GM23248 (cell line): Measurements from ENCODE around the gene BAHD1. TPM values are rescaled to one million over a fixed set of nuclear protein-coding genes. Genes with fewer than 3 reads are reported as not detected.

Experiments
- DNase-seq: peaks from one replicate; pipeline ENCODE4 v3.0.0-alpha.2; 2015
- H2AFZ ChIP-seq: fragments of 200-600 bp; sonication (generic); 2 replicates; pipeline ENCODE4 v1.6.1; 2016; ENCODE audit warnings: antibody characterized with exemption
- H3F3A ChIP-seq: fragments of 200-600 bp; sonication (generic); 2 replicates; pipeline ENCODE4 v1.6.1; 2016; ENCODE audit warnings: mild to moderate bottlenecking, antibody characterized with exemption, mixed run types; ENCODE audit not compliant: insufficient read depth
- H3K27ac ChIP-seq: fragments of 200-600 bp; sonication (generic); 2 replicates; pipeline ENCODE4 v1.5.1; 2016; ENCODE audit warnings: mild to moderate bottlenecking
- H3K27me3 ChIP-seq: fragments of 200-600 bp; sonication (generic); replicated peaks from 2 replicates; pipeline ENCODE4 v1.6.1; 2016; ENCODE audit warnings: mild to moderate bottlenecking; ENCODE audit not compliant: insufficient read depth
- H3K36me3 ChIP-seq: fragments of 200-600 bp; sonication (generic); 2 replicates; pipeline ENCODE4 v1.6.1; 2016; ENCODE audit warnings: low read depth, mild to moderate bottlenecking
- H3K4me1 ChIP-seq: fragments of 200-600 bp; sonication (generic); 2 replicates; pipeline ENCODE4 v1.6.1; 2016; ENCODE audit warnings: mild to moderate bottlenecking; ENCODE audit not compliant: insufficient read depth
- H3K4me2 ChIP-seq: fragments of 200-600 bp; sonication (generic); one replicate; pipeline ENCODE4 v1.6.1; 2016; ENCODE audit warnings: mild to moderate bottlenecking; ENCODE audit not compliant: unreplicated experiment
- H3K4me3 ChIP-seq: fragments of 200-600 bp; sonication (generic); 2 replicates; pipeline ENCODE4 v1.5.1; 2016; ENCODE audit warnings: mild to moderate bottlenecking
- H3K79me2 ChIP-seq: fragments of 200-600 bp; sonication (generic); 2 replicates; pipeline ENCODE4 v1.6.1; 2016; ENCODE audit warnings: mild to moderate bottlenecking; ENCODE audit not compliant: insufficient read depth
- H3K9ac ChIP-seq: fragments of 200-600 bp; sonication (generic); 2 replicates; pipeline ENCODE4 v1.6.1; 2016; ENCODE audit warnings: mild to moderate bottlenecking
- H3K9me2 ChIP-seq: fragments of 200-600 bp; sonication (generic); 2 replicates; pipeline ENCODE4 v1.6.1; 2016; ENCODE audit warnings: mixed run types, mild to moderate bottlenecking, moderate library complexity; ENCODE audit not compliant: insufficient read depth
- H3K9me3 ChIP-seq: fragments of 200-600 bp; sonication (generic); one replicate; pipeline ENCODE4 v1.6.1; 2017; ENCODE audit warnings: low read depth
- H4K20me1 ChIP-seq: fragments of 200-600 bp; sonication (generic); 2 replicates; pipeline ENCODE4 v1.6.0; 2016; ENCODE audit not compliant: insufficient read depth
- EZH2 ChIP-seq: fragments of 200-600 bp; sonication (generic); IDR thresholded peaks from 2 replicates; pipeline ENCODE4 v1.6.1; 2018; ENCODE audit warnings: antibody characterized with exemption, mild to moderate bottlenecking; ENCODE audit not compliant: insufficient read depth, poor library complexity, severe bottlenecking
- EZH2phosphoT487 ChIP-seq: fragments of 200-600 bp; sonication (generic); IDR thresholded peaks from 2 replicates; pipeline ENCODE4 v1.6.1; 2018; ENCODE audit warnings: antibody characterized with exemption, moderate library complexity, mild to moderate bottlenecking, low read depth; ENCODE audit not compliant: insufficient read depth
- WGBS, 2 experiments: methylation state at CpG; one replicate each; pipeline ENCODE4 v1.1.6; 2015 to 2017; ENCODE audit warnings: low lambda C conversion rate in 2 of 2, low coverage in 1 of 2; ENCODE audit errors: missing lambda C conversion rate in 2 of 2; 5-methylcytosine and 5-hydroxymethylcytosine counted together
- in situ Hi-C: fragments of 300-500 bp; cut with MboI; formaldehyde crosslinking; loops from 2 replicates; pipeline ENCODE4 v1.15.0; 2020
- polyA plus RNA-seq: library from polyadenylated mRNA; unstranded; fragments of >200 nt; fragmentation: Nextera tagmentation; extraction: Ambion mirVana; gene quantifications from 2 replicates; pipeline ENCODE4 v1.2.1, GENCODE V29; 2016
- total RNA-seq: library from RNA; depleted of rRNA; stranded (reverse); fragments of >200 nt; shearing (Covaris generic); gene quantifications from 2 replicates; pipeline ENCODE4 v1.2.3, GENCODE V29; 2014

Gene BAHD1
- total and polyA plus RNA-seq, 2 experiments from 2014 or later = 2.3 to 10.3 TPM

- WGBS, 2 experiments = 51 to 59% methylated on average over 3 of the region's 3 CpGs
Measured at GRCh38 chr15:40420793-40421192, 20.0 kb upstream of the BAHD1 start.

GRCh38 chr15:40421246-40422157, 19.3 kb upstream of the BAHD1 start:
- 21 to 24% methylated on average over 31 of the region's 31 CpGs for WGBS, 2 experiments
- Histone ChIP-seq H4K20me1 (no peaks in the 10 kb centered on the region), H3K9me3 (no peaks in the 10 kb centered on the region), H3K27me3 (no peaks in the 10 kb centered on the region), H3K4me2 (peak overlapping the region; percentile 51), H3K27ac (no peak overlapping the region), H3K9ac (no peak overlapping the region), H3K9me2 (no peaks in the 10 kb centered on the region), H3K4me1 (no peaks in the 10 kb centered on the region), H2AFZ (no peak overlapping the region), H3K36me3 (no peaks in the 10 kb centered on the region), H3K79me2 (no peaks in the 10 kb centered on the region), H3K4me3 (peak overlapping the region; percentile 28; the same call in 1 of the 2 replicates), H3F3A (peaks cover 12% of the 10 kb centered on the region)
- TF ChIP-seq EZH2phosphoT487 = no peak
- TF ChIP-seq EZH2 = no peak
- in situ Hi-C loops = no loop called here
- DNase-seq = peak; percentile 83

More at GRCh38 chr15:40420793-40421192, 20.0 kb upstream of the BAHD1 start:
- TF ChIP-seq EZH2 (no peak), EZH2phosphoT487 (no peak)
- Histone ChIP-seq H3K9me2 (no peaks in the 10 kb centered on the region), H3K9ac (no peak overlapping the region), H2AFZ (no peak overlapping the region), H3K79me2 (no peaks in the 10 kb centered on the region), H3F3A (peaks cover 12% of the 10 kb centered on the region), H3K4me1 (no peaks in the 10 kb centered on the region), H3K27ac (no peak overlapping the region), H3K4me3 (no peak overlapping the region), H3K27me3 (no peaks in the 10 kb centered on the region), H3K36me3 (no peaks in the 10 kb centered on the region), H3K4me2 (no peak overlapping the region), H3K9me3 (no peaks in the 10 kb centered on the region), H4K20me1 (no peaks in the 10 kb centered on the region)
- DNase-seq = no peak
- in situ Hi-C loops = no loop called here

- 76 to 80% methylated on average over 6 of the region's 6 CpGs for WGBS, 2 experiments
- H3F3A ChIP-seq = peaks cover 12% of the 10 kb centered on the region
- no peak overlapping the region for H2AFZ ChIP-seq
- TF ChIP-seq EZH2 (no peak), EZH2phosphoT487 (no peak)
- H3K9ac ChIP-seq = no peak overlapping the region
- H3K4me1 ChIP-seq = peaks cover 2% of the 10 kb centered on the region; the same call in 1 of the 2 replicates
- H3K4me2 ChIP-seq = no peak overlapping the region
- in situ Hi-C loops = no loop called here
- no peaks in the 10 kb centered on the region for H3K27me3 ChIP-seq
- H3K79me2 ChIP-seq = no peaks in the 10 kb centered on the region
- no peaks in the 10 kb centered on the region for H3K9me2 ChIP-seq
- no peak overlapping the region for H3K4me3 ChIP-seq
- DNase-seq = no peak
- no peak overlapping the region for H3K27ac ChIP-seq
- H4K20me1 ChIP-seq = no peaks in the 10 kb centered on the region
- no peaks in the 10 kb centered on the region for H3K36me3 ChIP-seq
- no peaks in the 10 kb centered on the region for H3K9me3 ChIP-seq
Measured at GRCh38 chr15:40424483-40425115, 16.2 kb upstream of the BAHD1 start.

GRCh38 chr15:40425681-40426080, 15.1 kb upstream of the BAHD1 start:
- Histone ChIP-seq H3K27me3 (no peaks in the 10 kb centered on the region), H3K79me2 (no peaks in the 10 kb centered on the region), H3F3A (peaks cover 16% of the 10 kb centered on the region), H3K9ac (no peak overlapping the region), H3K9me3 (no peaks in the 10 kb centered on the region), H3K27ac (no peak overlapping the region), H3K4me2 (no peak overlapping the region), H3K4me1 (peaks cover 10% of the 10 kb centered on the region), H2AFZ (no peak overlapping the region), H4K20me1 (no peaks in the 10 kb centered on the region), H3K36me3 (no peaks in the 10 kb centered on the region), H3K4me3 (no peak overlapping the region), H3K9me2 (no peaks in the 10 kb centered on the region)
- TF ChIP-seq EZH2phosphoT487 (no peak), EZH2 (no peak)
- DNase-seq = no peak
- in situ Hi-C loops = no loop called here
- WGBS, 2 experiments = 91 to 92% methylated on average over 5 of the region's 5 CpGs
